HCEC 1CT (cell line): ENCODE measurements around the gene DHRS4L2.
"Not testable (repeated sequence)": the region's sequence is repeated elsewhere in the genome, so short reads cannot be mapped to it uniquely, and the experiment has no call there.

ENCODE experiments used
- DNase-seq: peaks from one replicate; pipeline ENCODE4 v3.0.0-alpha.2; 2017

The DHRS4L2 gene

DNA sequence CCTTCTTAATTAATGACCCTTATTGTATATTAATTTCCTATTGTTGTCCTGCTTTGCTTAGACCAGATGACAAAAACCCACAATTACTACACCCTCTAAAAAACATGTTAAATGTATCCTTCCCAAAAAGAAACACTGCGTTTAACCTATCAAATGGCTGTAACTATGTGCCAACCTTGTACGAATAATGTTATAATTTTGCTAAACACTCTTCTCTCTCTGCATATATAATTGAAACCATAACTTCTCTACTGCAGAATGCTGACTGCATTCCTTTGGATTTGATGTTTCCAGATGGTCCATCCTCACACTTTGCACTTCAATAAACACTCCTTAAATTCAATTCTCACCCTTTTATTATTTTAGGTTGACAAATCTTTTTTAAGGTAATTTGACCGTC, 31.8 kb downstream of the DHRS4L2 start:
- not testable (repeated sequence) for DNase-seq

DNA sequence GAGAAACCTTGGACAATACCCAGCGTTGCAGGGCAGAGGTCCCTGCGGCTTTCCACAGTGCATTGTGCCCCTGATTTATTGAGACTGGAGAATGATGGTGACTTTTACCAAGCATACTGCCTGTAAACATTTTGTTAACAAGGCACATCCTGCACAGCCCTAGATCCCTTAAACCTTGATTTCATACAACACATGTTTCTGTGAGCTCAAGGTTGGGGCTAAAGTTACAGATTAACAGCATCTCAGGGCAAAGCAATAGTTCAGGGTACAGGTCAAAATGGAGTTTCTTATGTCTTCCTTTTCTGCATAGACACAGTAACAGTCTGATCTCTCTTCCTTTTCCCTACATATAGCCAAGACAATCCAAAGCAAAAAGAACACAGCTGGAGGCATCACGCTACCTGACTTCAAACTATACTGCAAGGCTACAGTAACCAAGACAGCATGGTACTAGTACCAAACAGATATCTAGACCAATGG, 36.2 kb downstream of the DHRS4L2 start:
- DNase-seq: not testable (repeated sequence)

GRCh38 chr14:24029687-24030086, 41.0 kb downstream of the DHRS4L2 start:
- DNase-seq: not testable (repeated sequence)

GRCh38 chr14:24031331-24031730, 42.6 kb downstream of the DHRS4L2 start:
- not testable (repeated sequence) for DNase-seq

DNA sequence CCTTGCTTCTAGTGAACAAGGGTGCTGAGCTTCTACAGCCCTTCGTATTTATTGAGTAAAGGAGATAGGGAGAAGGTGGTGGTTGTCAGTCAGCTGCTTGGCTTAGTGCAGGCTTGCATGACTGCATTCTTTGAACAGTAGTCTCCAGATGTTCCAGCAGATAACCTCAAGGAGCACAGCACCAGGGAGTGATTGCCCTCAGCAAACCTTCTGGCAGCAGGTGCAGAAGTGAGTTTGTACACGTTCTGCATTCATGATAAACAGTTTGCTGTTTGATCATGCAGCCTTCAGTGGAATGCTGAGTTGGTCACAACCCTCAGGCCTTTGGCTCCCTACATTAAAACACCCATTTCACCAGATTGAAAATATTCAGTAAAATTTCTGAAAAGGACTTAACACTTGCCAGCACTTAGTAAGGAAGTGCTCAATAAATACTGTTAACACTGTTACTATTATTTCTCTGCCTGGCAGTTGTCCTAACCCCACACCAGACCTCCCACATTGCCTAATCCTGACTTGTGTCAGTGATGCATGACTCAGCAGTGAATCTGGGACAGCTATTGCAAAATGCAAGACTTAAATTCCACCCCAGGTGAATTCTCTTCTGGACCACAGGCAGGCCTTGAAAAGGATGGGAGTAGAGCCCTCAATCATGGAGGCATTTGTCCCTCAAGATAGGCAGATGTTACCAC, 44.1 kb downstream of the DHRS4L2 start:
- DNase-seq: peak; percentile 86

DNA sequence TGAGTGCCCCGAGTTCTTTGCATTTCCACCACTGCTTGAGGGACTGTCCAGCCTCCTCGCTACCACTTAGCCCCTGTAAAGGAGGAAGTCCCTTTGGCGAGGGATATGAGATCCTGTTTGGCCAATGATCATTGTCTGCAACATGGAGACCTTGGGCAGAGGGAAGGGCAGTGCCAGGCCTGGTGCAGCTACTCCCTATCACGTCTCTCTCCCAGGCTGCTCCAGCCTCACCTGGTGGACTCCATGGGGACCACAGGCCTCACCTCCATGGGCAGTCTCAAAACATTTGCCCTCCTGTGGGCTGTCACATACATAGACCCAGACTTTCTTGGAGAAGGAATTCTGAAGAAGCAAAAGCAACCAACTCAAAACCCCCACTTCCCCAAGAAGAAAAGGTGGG, 47.0 kb downstream of the DHRS4L2 start:
- not testable (repeated sequence) for DNase-seq

DNA sequence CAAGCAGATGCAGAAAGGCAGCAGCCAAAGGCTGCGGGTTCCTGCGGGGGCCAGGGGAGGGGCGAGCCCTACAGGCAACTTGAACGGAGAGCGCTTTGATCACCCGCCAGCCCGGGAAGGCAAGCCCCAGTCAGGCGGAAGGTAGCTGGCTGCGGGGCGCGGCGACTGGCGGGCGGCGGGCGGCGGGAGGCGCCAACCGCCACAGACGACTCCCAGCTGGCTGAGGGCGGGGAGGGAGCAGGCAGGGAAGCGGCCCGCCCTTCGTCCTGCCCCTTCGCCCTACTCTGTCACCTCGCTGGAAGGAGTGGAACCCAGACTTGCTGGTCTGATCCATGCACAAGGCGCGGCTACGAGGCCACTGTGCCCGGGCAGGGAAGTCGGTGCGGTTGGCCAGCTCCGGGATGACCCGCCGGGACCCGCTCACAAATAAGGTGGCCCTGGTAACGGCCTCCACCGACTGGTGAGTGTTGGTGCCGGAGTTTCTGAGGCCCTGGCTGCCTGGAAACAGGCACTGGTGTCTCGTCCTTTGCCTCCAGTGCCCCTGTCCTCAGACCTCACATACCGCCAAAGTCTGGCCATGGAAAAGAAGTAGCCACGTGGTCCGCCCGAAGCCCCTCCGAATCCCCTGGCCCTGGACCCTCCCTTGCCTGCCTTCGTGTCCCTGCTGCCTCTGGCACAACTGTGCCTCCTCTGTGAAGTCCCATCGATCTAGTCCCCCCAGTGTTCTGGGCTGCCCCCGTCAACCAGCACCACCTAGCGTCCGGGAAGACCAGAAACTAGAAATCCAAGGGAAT, 47.6 kb downstream of the DHRS4L2 start:
- DNase-seq: peak; percentile 68

DNA sequence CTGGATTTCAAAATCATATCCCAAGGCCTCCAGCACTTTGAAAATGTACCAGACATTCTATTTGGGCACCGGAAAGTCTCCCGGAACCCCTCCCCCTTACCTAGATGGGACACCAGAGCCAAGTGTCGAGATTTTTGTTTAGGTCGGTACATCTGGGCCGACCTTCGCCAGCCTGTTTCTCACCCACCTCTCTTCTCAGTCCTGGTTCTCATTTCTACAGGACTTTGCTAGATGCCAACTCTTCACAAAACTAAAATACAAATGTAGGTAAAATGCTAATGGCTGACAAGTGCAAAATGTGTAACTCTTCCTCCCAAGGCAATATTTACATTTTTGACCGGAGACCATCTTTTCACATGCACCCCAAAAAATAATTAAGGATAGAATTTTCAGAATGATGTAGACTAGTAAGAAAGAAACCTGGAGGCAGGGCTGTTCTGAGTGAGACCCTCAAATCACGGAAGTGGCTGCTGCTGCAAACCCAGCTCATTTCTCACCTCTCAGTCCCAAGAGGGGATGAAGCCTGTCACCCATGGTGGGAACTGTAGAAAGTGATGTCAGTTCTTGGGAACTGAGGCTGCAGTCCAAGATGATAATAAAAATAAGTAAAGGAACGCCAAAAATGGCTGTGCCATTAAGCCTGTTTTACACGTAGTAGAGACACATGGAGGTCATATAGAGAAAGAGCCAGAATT, 48.4 kb downstream of the DHRS4L2 start:
- not testable (repeated sequence) for DNase-seq

DNA sequence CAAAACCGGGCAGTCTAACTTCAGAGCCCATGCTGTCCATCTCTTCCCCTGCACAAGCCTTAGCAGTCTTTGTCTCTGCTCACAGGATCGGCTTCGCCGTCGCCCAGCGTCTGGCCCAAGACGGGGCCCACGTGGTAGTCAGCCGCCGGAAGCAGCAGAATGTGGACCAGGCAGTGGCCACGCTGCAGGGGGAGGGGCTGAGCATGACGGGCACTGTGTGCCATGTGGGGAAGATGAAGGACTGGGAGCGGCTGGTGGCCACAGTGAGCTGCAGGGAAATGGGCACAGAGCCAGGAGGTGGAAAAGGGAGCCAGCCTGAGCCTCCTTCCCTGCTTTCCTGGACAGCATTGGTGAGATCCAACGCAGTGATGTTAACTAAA, 48.9 kb downstream of the DHRS4L2 start:
- no peak for DNase-seq

DNA sequence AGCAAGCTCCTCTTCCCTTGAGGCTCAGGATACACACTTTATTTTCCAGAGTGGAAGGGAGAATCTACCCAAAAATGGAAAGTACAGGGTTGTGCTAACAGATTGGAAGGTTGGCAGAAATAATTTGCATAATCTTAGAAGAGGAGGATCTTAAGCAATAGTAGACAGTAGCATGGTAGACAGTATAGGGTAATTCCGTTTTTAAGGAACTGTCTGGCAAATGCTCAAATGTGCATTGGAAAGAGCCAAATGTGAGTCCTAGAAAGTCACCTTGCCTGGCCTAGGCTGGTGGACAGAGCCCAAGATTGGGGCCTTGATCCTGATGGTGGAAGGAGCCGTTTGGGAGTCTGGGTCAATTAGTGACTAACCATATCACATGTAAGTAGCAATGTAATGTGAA, 50.0 kb downstream of the DHRS4L2 start:
- DNase-seq: no peak

DNA sequence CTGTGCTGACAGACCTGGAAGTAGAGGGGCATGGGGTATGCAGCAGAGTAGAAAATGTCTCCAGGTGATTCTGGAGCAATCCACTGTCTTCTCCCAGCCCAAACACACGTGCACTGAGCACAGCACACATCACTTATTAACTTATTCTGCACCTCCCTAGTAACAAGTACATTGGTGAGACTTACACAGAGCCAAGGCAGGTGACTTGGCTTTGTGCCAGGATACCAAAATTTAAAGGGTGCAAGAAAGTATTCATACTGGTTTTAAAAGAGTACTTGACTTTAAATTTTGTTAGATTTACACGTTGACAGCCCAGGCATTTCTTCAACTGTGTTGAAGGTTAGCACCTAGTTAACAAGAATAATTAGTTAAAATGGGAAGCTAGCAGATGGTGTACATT, 52.0 kb downstream of the DHRS4L2 start:
- no peak for DNase-seq

DNA sequence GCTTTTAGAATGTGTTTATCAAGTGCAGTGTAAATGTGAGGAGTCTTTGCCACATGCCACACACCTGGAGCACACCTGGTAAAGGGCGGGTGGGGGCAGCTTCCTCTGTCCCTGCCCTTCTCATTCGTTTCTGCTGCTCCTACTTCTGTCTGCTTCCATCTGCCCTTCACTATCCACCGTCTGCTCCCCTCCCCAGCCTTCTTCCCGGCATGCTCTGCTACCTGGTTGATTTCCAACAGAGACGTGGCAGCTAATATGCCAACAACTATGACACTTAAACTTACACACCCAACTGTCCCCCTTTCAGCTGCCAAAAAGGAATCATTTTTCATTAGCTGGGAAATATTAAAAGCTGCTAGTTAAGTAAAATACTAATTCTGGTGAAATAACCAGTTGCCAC, 54.0 kb downstream of the DHRS4L2 start:
- DNase-seq: no peak

DNA sequence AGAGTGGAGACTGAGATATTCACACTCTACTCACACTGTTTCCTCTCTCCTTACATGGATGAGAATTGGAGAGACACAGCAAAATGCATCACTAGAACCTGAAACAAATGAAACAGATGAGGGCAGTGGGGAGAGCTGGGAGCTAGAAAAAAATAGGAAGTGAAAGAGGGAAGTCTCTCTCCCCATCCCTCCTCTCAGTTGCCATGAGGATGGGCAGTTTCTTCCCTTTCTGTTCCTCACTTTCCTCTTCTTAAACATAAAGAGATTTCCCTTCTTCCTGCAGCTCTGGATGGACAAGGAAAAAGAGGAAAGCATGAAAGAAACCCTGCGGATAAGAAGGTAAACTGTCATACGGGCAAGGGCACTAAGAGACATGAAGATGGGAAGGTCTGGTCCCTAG, 60.3 kb downstream of the DHRS4L2 start:
- not testable (repeated sequence) for DNase-seq

DNA sequence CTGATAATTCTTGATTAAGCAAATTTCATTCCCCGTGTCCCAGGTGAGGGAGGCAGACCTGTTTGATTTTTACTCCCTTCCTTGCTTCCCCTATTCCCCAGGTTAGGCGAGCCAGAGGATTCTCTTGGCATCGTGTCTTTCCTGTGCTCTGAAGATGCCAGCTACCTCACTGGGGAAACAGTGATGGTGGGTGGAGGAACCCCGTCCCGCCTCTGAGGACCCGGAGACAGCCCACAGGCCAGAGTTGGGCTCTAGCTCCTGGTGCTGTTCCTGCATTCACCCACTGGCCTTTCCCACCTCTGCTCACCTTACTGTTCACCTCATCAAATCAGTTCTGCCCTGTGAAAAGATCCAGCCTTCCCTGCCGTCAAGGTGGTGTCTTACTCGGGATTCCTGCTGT, 62.0 kb downstream of the DHRS4L2 start:
- not testable (repeated sequence) for DNase-seq

DNA sequence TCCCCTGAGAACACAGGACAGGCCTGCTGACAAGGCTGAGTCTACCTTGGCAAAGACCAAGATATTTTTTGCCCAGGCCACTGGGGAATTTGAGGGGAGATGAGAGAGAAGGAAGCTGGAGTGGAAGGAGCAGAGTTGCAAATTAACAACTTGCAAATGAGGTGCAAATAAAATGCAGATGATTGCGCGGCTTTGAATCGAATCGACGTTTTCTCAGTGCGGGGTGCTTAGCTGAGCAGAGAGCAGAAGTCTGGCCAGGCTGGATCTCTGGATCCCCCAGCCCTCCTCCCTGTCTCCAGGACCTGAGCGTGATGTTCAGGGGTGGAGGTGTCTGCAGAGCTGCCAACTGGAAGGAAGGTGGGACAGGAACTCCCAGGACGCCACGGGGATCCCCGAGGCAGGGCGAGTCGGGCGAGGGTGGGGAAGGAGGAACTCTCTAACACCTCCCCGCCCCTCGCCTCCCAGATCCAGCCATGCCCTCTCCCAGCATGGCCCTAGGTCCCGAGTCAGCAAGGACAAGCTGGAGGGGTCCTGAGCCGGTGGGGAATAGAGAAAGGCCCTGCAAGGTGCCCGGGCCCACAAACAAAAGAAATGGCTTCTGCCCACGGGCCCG, 62.6 kb downstream of the DHRS4L2 start:
- no peak for DNase-seq

DNA sequence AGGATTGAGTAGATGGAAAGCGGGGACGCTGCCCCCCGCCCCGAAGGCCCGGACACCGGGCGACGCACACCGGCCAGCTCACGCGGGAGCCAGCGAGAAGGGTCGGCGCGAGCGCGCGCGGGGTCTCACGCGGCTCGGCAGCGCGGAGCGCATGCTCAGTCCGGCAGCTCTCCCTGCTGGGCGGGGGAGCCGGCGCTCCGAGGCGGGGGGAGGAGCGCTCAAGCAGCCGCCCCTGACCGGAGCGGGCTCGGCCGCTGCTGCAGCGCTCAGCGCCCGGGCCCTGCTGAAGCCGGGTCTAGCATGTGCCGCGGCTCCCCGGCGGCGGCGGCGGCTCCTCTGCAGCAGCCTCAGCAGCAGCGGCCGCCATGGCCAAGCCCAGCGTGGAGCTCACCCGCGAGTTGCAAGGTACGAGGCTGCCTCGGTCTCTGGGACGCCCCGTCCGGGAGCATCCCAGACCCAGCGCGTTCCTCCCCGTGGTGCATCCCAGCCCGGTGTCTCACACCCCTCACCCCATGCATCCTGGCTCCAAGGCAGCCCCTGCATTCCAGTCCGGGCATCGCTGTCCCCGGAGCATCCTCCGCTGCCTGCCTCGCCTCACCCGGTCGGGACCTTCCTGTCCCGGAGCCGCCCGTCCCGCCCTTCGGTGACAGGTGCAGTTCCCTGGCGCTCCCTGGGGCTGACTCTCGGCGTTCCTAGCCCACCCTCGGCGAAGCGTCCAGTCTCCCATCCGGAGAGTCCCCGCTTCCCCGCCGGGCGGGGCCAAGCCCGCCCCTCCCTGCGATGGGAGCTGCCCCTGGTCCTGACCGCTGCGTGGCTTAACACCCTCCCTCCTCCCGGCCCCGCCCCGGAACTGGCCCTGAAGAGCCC, 63.3 kb downstream of the DHRS4L2 start, which contains the start of gene CARMIL3:
Gene CARMIL3, plus strand, starts transcription at position 221 of the 867 bp plus-strand sequence. Its CDS starts 145 bp downstream, at position 366.
- DNase-seq: peak; percentile 18

DNA sequence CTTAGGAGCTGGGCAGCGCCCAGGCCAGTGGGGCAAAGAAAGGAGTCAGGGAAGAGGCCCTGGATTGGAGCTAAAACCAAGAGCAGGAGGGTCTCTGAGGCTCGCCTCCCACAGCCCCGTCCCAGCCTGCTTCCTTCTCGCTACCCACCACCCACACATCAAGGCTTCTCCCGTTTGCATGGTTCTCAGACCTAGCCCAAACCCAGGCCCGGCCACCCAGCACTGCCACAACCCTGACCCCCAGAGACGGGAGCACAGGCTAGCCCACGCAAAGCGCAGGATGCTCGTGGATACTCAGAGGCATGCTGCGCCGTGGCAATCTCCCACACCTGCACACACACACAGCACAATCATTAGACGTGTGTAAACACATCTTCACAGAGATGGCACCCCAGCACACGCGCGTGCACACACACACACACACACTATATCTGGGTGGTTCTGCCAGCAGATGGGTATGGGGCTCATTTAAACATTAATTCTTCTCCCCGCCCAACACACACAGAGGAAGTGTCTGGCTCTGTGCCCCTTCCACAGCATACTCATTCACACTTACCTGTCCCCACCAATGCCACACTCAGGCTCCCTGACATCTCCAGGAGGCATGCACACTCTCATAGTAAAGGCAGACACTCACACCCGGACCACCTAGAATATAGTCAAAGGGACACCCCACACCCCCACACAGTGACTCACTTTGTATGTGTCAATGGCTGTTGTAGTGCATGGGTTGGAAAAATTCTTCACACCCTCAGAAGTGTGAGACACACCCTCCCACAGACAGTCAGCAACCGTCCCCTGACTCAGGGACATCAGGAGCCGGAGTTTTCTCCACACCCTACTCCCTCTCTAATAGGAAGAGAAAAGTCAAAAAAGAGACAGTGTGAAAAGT, 64.2 kb downstream of the DHRS4L2 start:
- DNase-seq: no peak

GRCh38 chr14:24053548-24054323, 65.0 kb downstream of the DHRS4L2 start:
- DNase-seq: no peak

DNA sequence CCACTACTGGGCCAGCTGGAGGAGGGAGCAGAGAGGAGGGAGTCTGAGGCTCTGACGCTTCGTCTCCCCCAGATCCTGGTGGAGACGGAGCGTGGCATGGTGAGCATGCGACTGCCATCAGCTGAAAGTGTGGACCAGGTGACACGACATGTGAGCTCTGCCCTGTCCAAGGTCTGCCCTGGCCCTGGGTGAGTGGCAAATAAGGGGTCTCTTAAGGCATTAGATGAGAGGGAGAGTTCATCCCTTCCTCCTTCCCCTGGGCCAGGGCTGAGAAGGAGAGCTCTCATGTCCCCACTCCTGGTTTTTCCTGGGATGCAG, 65.6 kb downstream of the DHRS4L2 start:
- no peak for DNase-seq

DNA sequence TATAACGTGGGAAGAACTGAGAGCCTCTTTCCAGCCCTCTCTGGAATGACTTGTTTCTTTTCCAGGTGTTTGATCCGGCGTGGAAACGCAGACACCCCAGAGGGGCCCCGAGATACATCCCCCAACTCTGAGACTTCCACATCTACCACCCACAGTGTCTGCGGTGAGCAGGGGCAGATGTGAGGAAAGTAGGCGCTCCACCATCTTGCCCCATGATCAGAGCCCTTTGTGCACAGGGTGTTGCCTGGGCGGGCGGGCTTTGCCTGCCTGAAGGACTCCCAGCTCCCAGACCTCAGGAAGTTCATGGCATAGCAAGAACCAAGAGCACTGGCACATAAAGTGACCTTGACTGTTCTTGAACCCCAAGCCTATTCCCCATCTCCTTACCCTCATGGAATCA, 65.9 kb downstream of the DHRS4L2 start:
- DNase-seq: no peak
